Suppressor macrophage (primary cell): ENCODE data around the gene ZNF2.
A peak's percentile ranks its signal among the peaks of the same experiment; 100 is the strongest.

Experiments used
- DNase-seq, 4 experiments: peaks; one replicate each; pipeline ENCODE4 v3.0.0-alpha.2; 2020 to 2022

The ZNF2 gene

DNA sequence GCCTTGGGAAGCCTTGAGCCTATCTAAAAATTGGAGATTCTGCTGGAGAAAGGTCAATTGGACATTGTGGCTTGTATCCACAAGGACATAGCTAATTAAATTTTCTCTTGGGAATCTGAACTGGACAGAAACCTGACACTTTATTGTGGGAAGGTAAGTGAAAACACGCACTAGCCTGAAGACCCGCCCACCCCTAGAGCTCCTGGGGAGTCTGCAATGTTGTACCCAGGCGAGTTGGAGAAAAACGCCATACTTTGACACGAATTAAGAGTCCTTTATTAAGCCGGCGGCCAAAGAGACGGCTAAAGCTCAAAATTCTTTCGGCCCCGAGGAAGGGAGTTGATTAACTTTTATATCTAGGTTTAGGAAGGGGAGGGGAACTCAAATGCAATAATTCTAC lies 40.5 kb downstream of the ZNF2 start:
- no peak for DNase-seq

DNA sequence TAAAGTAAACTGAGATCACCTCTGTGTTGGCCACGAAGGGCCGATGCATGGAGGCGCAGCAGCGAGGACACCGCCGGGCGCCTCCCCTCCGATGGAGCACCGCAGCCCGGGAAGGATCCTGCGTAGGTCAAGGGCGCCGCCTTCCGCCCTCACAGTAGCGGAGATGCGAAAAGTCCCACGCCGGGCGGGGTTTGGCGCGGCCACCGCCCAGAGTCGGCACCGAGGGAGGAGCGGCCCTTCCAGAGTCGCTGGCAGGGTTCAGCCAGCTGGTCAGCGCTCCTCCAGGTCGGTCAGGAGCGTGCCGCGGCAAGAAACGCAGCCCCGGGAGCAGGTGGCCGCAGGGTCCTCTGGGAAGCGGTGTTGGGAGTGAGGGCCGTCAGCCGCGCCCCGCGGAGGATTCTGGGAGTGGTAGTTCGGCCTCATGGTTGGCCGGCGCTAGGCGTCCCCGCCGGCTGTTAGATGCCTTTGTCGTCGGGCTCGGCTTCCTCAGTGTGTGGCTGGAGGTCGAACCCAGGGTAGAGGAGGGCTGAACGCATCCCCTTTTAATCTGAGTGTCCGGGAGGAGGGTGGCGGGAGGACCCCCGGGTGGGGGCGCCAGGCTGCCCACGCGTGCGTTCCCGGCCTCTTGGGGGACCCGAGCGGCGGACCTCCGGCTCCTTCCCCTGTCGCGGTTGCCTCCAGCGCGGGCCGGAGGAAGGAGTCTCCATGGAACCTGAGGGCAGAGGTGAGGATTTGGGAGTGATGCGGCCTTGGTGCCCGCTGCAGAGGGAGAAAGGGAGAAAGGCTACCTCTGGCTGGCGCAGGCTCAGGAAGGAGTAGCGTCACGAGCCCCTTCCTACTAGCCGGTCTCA lies 41.7 kb downstream of the ZNF2 start, which contains the start of gene ZNF892:
Gene ZNF892, plus strand, starts transcription at position 411 of the 851 bp plus-strand sequence. Its CDS starts 295 bp downstream, at position 706.
- peak; percentile 84 to 93 (median 88) for DNase-seq

DNA sequence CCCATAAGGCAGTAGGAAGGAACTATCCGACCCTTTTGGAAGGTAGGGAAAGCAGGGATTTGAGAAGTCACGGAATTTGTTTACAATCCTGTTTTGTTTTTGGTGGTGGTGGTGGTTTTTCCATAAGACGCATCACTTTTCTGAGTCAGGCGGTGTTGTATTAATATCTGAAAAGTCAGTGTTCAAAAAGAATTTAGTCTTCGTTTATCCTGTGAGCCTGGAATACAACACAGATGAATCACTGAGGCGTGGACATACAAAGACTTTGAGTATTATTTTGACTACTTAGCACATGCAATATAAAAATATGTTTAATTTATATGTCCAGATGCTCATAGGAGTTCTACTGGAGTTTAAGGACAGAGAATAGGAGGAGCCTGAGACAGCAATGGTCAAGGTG lies 42.5 kb downstream of the ZNF2 start:
- no peak for DNase-seq

DNA sequence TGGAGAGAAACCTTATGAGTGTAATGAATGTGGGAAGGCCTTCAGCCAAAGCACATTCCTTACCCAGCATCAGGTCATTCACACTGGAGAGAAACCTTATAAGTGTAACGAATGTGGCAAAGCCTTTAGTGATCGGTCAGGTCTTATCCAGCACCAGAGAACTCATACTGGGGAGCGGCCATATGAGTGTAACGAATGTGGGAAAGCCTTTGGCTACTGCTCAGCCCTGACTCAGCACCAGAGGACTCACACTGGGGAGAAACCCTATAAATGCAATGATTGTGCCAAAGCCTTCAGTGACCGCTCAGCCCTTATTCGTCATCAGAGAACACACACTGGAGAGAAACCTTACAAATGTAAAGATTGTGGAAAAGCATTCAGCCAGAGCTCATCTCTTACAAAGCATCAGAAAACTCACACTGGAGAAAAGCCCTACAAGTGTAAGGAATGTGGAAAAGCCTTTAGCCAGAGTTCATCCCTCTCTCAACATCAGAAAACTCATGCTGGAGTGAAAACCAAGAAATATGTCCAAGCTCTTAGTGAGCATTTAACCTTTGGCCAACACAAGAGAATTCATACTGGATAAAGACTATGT lies 49.5 kb downstream of the ZNF2 start:
- DNase-seq = no peak

DNA sequence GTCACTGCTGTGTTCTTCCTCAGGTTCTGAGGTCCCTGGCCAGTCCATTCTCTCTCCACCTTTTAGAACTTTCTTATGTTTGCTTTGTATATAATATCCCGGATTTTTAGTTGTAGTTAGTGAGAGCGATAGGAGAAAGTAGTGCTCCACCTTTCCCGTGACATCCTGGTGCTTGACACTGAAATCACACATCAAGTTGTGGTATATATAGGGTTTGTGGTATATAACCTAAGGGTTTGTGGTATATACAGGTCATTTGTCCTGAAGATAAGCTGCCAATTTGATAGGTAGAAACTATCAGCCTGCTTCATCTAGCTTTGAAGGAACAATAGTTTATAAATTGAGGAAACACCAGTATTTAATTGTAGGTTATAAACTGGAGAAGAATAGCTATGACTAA lies 54.8 kb downstream of the ZNF2 start:
- DNase-seq = no peak

DNA sequence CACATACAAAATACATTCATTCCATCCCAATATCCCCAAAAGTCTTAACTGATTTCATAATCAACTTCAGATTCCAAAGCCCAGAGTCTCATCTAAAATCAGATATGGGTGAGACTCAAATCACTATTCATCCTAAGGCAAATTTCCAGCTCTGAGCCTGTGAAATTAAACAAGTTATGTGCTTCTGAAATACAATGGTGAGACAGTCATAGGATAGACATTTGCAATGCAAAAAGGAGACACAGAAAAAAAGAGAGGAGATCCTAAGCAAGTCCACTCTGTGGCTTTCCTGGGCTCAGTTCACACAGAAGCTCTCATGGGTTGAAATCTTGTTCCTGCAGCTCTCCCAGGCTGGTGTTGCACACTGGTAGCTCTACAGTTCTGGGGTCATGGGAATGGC lies 60.0 kb downstream of the ZNF2 start:
- no peak for DNase-seq

DNA sequence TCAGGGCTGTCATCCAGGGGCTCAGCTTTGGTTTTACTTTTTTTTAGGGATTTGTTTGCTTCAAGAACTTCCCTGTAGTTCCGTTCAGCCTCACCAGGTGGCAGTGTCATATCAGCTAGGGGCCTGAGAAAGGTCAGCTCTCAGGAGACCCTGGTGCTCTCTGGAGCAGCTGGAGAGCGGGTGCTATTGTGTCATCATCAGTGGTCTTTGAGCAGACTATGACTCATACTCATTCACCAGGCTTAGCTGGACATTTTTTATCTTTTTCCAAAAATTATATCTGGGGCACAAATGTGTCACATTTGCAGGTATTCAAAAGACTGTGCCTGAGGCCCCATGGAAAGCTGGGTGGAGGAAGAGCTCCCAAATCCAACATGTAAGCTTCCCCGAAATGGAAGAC lies 66.1 kb downstream of the ZNF2 start:
- DNase-seq = peak; percentile 77 to 84 (median 82)

DNA sequence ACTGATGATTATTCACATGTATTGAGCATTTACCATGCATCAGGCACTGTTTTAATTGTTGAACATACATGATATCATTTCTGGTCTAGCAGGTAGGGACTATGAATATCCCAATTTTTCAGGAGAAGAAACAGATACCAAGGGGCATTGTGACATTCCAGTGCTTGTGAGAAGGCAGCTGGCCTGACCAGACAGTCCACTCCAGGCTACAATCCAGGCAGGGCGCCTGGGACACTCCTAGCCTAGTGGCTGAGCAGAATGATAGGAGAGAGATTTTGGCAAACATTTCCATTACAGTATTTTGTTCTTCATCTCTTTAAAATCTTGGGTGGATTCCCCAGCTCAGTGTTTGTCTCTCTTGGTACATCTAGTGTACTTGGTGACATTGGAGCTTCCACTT lies 66.6 kb downstream of the ZNF2 start:
- DNase-seq = no peak
